CD4-positive, alpha-beta T cell treated with Interleukin-21 for 1 hour (primary cell): ENCODE results near the gene ZNF439.
"Not testable (repeated sequence)": the region's sequence is repeated elsewhere in the genome, so short reads cannot be mapped to it uniquely, and the experiment has no call there.

Experiments
- DNase-seq: peaks from one replicate; pipeline ENCODE4 v3.0.0-alpha.2; 2020

ZNF439 gene

GRCh38 chr19:11872624-11873023 lies 24.1 kb downstream of the ZNF439 start:
- no peak for DNase-seq

GRCh38 chr19:11873762-11874161 lies 25.2 kb downstream of the ZNF439 start:
- no peak for DNase-seq

GRCh38 chr19:11879687-11880266 lies 31.3 kb downstream of the ZNF439 start:
- DNase-seq = peak; percentile 36

GRCh38 chr19:11880598-11880997 lies 32.1 kb downstream of the ZNF439 start:
- DNase-seq = no peak

- peak; percentile 75 for DNase-seq
Observed at GRCh38 chr19:11881151-11881800, 32.8 kb downstream of the ZNF439 start.

- no peak for DNase-seq
Observed at GRCh38 chr19:11882606-11883005, 34.1 kb downstream of the ZNF439 start.

GRCh38 chr19:11887234-11887610 lies 38.7 kb downstream of the ZNF439 start:
- DNase-seq = no peak

GRCh38 chr19:11887611-11888531 lies 39.3 kb downstream of the ZNF439 start, which contains the start of gene ZNF69:
TSS of gene ZNF69 (plus strand) at chr19:11887782. CDS start at chr19:11887924, 142 bp downstream.
- peak; percentile 62 for DNase-seq

GRCh38 chr19:11889901-11890300 lies 41.4 kb downstream of the ZNF439 start:
- DNase-seq = not testable (repeated sequence)

GRCh38 chr19:11890634-11891033 lies 42.1 kb downstream of the ZNF439 start:
- no peak for DNase-seq

GRCh38 chr19:11894851-11895250 lies 46.3 kb downstream of the ZNF439 start:
- no peak for DNase-seq

- no peak for DNase-seq
Observed at GRCh38 chr19:11902228-11902627, 53.7 kb downstream of the ZNF439 start.

- DNase-seq = no peak
Observed at GRCh38 chr19:11905928-11906327, 57.4 kb downstream of the ZNF439 start.

- DNase-seq = not testable (repeated sequence)
Observed at GRCh38 chr19:11911937-11912336, 63.4 kb downstream of the ZNF439 start.

GRCh38 chr19:11914417-11915051 lies 66.0 kb downstream of the ZNF439 start:
- not testable (repeated sequence) for DNase-seq
